DOHH2 (cell line): Measurements from ENCODE around the gene COX10.

Experiments
- CTCF ChIP-seq: fragments of 200-600 bp; sonication (generic); IDR thresholded peaks from one replicate; pipeline ENCODE4 v1.5.1; 2014; ENCODE audit warnings: antibody characterized with exemption, mild to moderate bottlenecking, low read depth, low read length; ENCODE audit not compliant: poor library complexity, severe bottlenecking
- EZH2phosphoT487 ChIP-seq: fragments of 200-600 bp; sonication (generic); IDR thresholded peaks from 2 replicates; pipeline ENCODE4 v1.6.1; 2017; ENCODE audit warnings: borderline replicate concordance, mild to moderate bottlenecking, antibody characterized with exemption, low read length, moderate library complexity, mixed read lengths

- no peak for TF ChIP-seq CTCF
- TF ChIP-seq EZH2phosphoT487: no peak
These were observed 96.3 kb downstream of the COX10 start for GRCh38 chr17:14165616-14166015.
